Glutamatergic neuron (in vitro differentiated cells): ENCODE measurements around the gene CARF. TPM values are rescaled to one million over a fixed set of nuclear protein-coding genes. Genes with fewer than 3 reads are reported as not detected.

Experiments
- DNase-seq: peaks from one replicate; pipeline ENCODE4 v3.0.0; 2022
- H3K27ac Mint-ChIP-seq: one replicate; pipeline ENCODE4 v1.8.0; 2020; ENCODE audit warnings: mild to moderate bottlenecking, mixed read lengths, inconsistent platforms; ENCODE audit not compliant: unreplicated experiment
- H3K27me3 Mint-ChIP-seq: one replicate; pipeline ENCODE4 v1.8.0; 2020; ENCODE audit warnings: mild to moderate bottlenecking, moderate library complexity, mixed read lengths, inconsistent platforms; ENCODE audit not compliant: unreplicated experiment
- H3K36me3 Mint-ChIP-seq: one replicate; pipeline ENCODE4 v1.8.0; 2020; ENCODE audit warnings: mild to moderate bottlenecking, mixed read lengths, inconsistent platforms; ENCODE audit not compliant: unreplicated experiment
- H3K4me1 Mint-ChIP-seq: one replicate; pipeline ENCODE4 v1.8.0; 2020; ENCODE audit warnings: mild to moderate bottlenecking, low read depth, mixed read lengths, inconsistent platforms; ENCODE audit not compliant: unreplicated experiment
- H3K4me3 Mint-ChIP-seq: one replicate; pipeline ENCODE4 v1.8.0; 2020; ENCODE audit warnings: mild to moderate bottlenecking, mixed read lengths, inconsistent platforms; ENCODE audit not compliant: unreplicated experiment
- H3K9me3 Mint-ChIP-seq: one replicate; pipeline ENCODE4 v1.8.0; 2020; ENCODE audit warnings: mild to moderate bottlenecking, moderate library complexity, mixed read lengths, inconsistent platforms; ENCODE audit not compliant: unreplicated experiment
- CTCF ChIP-seq: fragments of 200-600 bp; sonication (generic); IDR thresholded peaks from one replicate; pipeline ENCODE4 v1.5.0; 2021; ENCODE audit not compliant: partially characterized antibody, unreplicated experiment
- long read RNA-seq: library from polyadenylated mRNA; unstranded; transcript quantifications from one replicate; pipeline ENCODE4 v2.0.0, GENCODE V29; 2020; ENCODE audit not compliant: unreplicated experiment
- total RNA-seq: library from RNA; stranded (reverse); fragmentation: NEBNext Ultra II Directional; extraction: Animal tissue kit (Norgen Biotek cat#: 25700); gene quantifications from one replicate; pipeline ENCODE4 v1.2.1, GENCODE V29; 2021; ENCODE audit not compliant: unreplicated experiment

Gene CARF, protein sequence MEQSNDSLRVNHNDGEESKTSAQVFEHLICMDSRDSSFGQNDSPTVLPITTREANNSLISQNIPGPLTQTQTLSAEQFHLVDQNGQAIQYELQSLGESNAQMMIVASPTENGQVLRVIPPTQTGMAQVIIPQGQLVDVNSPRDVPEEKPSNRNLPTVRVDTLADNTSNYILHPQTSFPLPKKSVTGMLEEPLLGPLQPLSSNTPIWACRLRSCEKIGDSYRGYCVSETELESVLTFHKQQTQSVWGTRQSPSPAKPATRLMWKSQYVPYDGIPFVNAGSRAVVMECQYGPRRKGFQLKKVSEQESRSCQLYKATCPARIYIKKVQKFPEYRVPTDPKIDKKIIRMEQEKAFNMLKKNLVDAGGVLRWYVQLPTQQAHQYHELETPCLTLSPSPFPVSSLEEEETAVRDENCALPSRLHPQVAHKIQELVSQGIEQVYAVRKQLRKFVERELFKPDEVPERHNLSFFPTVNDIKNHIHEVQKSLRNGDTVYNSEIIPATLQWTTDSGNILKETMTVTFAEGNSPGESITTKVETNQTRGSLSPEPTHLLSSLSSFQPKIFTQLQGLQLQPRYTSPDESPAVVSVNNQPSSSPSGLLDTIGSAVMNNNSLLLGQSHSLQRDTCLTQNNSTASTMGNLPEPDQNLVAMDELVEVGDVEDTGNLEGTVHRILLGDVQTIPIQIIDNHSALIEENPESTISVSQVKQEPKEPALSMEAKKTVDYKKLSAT
- total RNA-seq: 9.1 TPM
- long read RNA-seq, partial matches to known transcripts: 1 of 2 reads
- long read RNA-seq, other reads (novel, unspliced or antisense): 0 of 2 reads

DNA sequence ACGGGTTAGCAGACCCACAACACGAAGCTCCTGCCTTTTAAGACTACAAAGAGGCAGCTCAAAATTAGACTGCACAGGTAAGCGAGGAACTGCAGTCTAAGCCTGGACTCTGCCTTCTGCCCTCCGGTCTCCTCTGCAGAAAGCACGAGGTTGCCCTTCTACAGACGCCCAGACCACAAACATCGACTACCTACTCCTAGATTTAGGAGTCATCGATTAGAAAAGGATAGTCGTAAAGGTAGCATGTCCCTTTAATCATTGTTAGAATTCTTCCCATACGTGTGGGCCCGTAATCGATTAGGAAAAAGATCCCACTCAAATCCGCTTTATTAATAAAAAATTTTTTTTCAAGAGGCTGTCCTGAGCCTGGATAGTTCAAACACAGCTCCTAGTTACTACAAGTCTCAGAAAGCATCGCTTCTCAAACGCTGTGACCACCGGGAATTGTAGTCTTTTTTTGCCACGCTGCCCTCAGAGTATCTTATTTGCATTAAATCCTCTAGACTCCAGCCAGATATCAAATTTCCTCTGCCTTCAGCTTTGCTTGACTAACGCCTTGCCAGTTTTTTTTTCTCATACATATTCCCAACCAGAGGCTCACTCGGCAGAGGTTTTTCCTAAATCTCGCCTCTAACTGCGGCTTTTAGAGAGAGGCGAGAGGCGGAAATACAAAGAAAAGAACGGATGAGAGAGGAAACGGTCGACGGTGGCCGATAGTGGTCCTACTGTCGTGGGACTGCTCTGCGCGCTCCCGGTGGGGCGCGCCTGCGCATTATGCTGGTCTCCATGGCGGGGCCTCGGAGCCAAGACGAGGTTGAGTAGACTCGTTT lies at the start of gene CARF, which contains the start of gene WDR12:
Gene CARF (plus strand): TSS at position 764 of the 830 bp plus-strand sequence. CDS start 29,628 bp downstream, outside the sequence.
Gene WDR12 (minus strand): TSS at position 162 of the 830 bp plus-strand sequence. CDS start 197 bp downstream, outside the sequence.
- Mint-ChIP-seq H3K9me3 (peaks cover 8% of the 10 kb centered on the region), H3K4me3 (peak within 1 kb of the TSS; percentile 99), H3K27me3 (peaks cover 4% of the 10 kb centered on the region), H3K36me3 (no peaks in the 10 kb centered on the region), H3K4me1 (peaks cover 6% of the 10 kb centered on the region), H3K27ac (peak within 1 kb of the TSS; percentile 99)
- TF ChIP-seq CTCF: no peak
- DNase-seq: peak; percentile 92

GRCh38 chr2:202870431-202871299 lies 41.4 kb upstream of the CARF start:
- Mint-ChIP-seq H3K27ac (peak overlapping the region; percentile 77), H3K36me3 (peaks cover 4% of the 10 kb centered on the region), H3K4me1 (peaks cover 4% of the 10 kb centered on the region)

GRCh38 chr2:202871300-202872141 lies 40.6 kb upstream of the CARF start, which contains the start of gene ICA1L:
Gene ICA1L (minus strand): TSS chr2:202871766. CDS start chr2:202829009, 42,757 bp downstream.
- Mint-ChIP-seq H3K4me1 (peaks cover 4% of the 10 kb centered on the region), H3K27me3 (peaks cover 2% of the 10 kb centered on the region), H3K36me3 (peaks cover 4% of the 10 kb centered on the region), H3K4me3 (peak within 1 kb of the TSS; percentile 95), H3K27ac (peak within 1 kb of the TSS; percentile 77), H3K9me3 (peaks cover 2% of the 10 kb centered on the region)
- no peak for TF ChIP-seq CTCF
- DNase-seq: peak; percentile 85

More at GRCh38 chr2:202870431-202871299, 41.4 kb upstream of the CARF start:
- Mint-ChIP-seq H3K27me3 (peaks cover 2% of the 10 kb centered on the region), H3K9me3 (peaks cover 2% of the 10 kb centered on the region), H3K4me3 (peak overlapping the region; percentile 95)
- no peak for TF ChIP-seq CTCF
- DNase-seq: peak; percentile 72
